Progenitor cell of endocrine pancreas (in vitro differentiated cells): ENCODE results near the gene FHOD3. TPM values are rescaled to one million over a fixed set of nuclear protein-coding genes. Genes with fewer than 3 reads are reported as not detected.

Experiments used
- DNase-seq: peaks from one replicate; pipeline ENCODE4 v3.0.0; 2021; ENCODE audit warnings: low spot score; ENCODE audit not compliant: unreplicated experiment
- H3K27ac Mint-ChIP-seq: 2 replicates; pipeline ENCODE4 v1.8.0; 2021; ENCODE audit warnings: mild to moderate bottlenecking, moderate library complexity, mixed read lengths
- H3K27me3 Mint-ChIP-seq: 2 replicates; pipeline ENCODE4 v1.8.0; 2021; ENCODE audit warnings: mixed read lengths
- H3K36me3 Mint-ChIP-seq: 2 replicates; pipeline ENCODE4 v1.8.0; 2022; ENCODE audit warnings: mixed read lengths; ENCODE audit not compliant: insufficient read depth
- H3K4me1 Mint-ChIP-seq: 2 replicates; pipeline ENCODE4 v1.8.0; 2021; ENCODE audit warnings: low read depth, mixed read lengths
- H3K4me3 Mint-ChIP-seq: 2 replicates; pipeline ENCODE4 v1.8.0; 2021; ENCODE audit warnings: low read depth, mild to moderate bottlenecking, moderate library complexity, mixed read lengths
- H3K9me3 Mint-ChIP-seq: 2 replicates; pipeline ENCODE4 v1.8.0; 2021; ENCODE audit warnings: low read depth, mixed read lengths
- CTCF ChIP-seq: fragments of 200-600 bp; sonication (generic); IDR thresholded peaks from one replicate; pipeline ENCODE4 v1.5.0; 2021; ENCODE audit warnings: antibody characterized with exemption, mild to moderate bottlenecking; ENCODE audit not compliant: unreplicated experiment
- total RNA-seq: library from RNA; stranded (reverse); gene quantifications from 2 replicates; pipeline ENCODE4 v1.2.1, GENCODE V29; 2021

The FHOD3 gene
- total RNA-seq, 1 donor from 2014 or later: 1.6 TPM

- no peak for DNase-seq
- Mint-ChIP-seq H3K27me3 (peaks cover 2% of the 10 kb centered on the region), H3K36me3 (no peaks in the 10 kb centered on the region), H3K4me1 (peaks cover 9% of the 10 kb centered on the region), H3K4me3 (no peak overlapping the region), H3K27ac (no peak overlapping the region), H3K9me3 (no peaks in the 10 kb centered on the region)
- no peak for TF ChIP-seq CTCF
These were observed 394.9 kb downstream of the FHOD3 start for GRCh38 chr18:36692371-36692770.

DNA sequence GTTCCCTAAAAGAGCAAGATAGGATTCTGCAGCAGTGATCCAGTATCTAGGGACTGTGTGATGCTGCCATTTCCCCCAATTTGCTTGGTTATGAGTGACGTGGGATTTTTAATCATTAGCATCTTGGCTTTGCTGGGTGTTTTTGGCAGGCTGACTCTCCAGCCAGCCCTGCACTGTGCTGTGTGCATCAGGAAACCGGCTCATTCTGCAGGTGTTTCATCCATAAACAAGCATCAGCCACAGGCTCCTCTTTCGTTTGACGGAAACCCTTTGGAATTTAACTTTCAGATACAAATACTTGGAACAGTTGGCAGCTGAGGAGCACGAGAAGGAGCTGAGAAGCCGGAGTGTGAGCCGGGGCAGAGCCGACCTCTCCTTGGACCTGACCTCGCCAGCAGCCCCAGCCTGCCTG is 395.4 kb downstream of the FHOD3 start:
- TF ChIP-seq CTCF: no peak
- H3K36me3 Mint-ChIP-seq: no peaks in the 10 kb centered on the region

DNA sequence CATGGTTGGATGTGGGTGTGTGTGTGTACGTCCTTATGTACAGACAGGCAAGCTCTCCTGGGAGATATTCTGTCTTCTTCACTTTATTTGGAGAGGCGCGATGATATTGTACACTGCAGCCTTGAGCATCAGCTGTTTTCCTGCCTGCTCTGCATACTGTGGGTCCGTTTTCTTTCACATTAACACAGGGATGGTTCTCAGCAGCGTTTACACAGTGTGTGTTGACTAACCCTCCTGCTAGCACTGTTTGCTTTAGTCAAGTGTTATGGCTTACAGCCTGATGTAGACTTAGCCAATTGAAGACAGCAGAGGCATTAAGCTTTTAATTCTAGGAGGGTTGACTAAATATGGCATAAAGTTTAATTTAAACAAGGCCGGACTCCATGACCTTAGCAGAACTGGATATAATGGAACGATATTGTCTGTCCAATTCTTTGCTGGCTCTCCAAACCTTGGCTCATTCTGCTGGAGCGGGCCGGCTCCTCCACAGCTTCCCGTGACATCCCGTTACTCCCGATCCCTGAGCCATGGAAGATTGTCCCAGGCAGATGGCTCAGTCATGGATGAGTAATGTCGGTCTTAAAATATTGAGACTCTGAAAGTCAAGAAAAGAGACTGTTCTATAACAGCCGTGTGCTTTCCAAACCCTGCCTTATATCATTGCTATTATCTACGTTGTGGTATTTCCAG is 396.6 kb downstream of the FHOD3 start:
- no peaks in the 10 kb centered on the region for H3K9me3 Mint-ChIP-seq
- H3K27me3 Mint-ChIP-seq: peaks cover 2% of the 10 kb centered on the region
- peaks cover 9% of the 10 kb centered on the region for H3K4me1 Mint-ChIP-seq
- H3K27ac Mint-ChIP-seq: peak overlapping the region; percentile 26
- no peak overlapping the region for H3K4me3 Mint-ChIP-seq
- TF ChIP-seq CTCF: no peak
- no peak for DNase-seq
- H3K36me3 Mint-ChIP-seq: no peaks in the 10 kb centered on the region

More for the DNA sequence above, 395.4 kb downstream of the FHOD3 start:
- no peaks in the 10 kb centered on the region for H3K9me3 Mint-ChIP-seq
- H3K4me1 Mint-ChIP-seq: peaks cover 9% of the 10 kb centered on the region
- H3K27me3 Mint-ChIP-seq: peaks cover 2% of the 10 kb centered on the region
- H3K27ac Mint-ChIP-seq: no peak overlapping the region
- no peak for DNase-seq
- H3K4me3 Mint-ChIP-seq: no peak overlapping the region

GRCh38 chr18:36695806-36696205 is 398.3 kb downstream of the FHOD3 start:
- no peak overlapping the region for H3K4me3 Mint-ChIP-seq
- peaks cover 9% of the 10 kb centered on the region for H3K4me1 Mint-ChIP-seq
- DNase-seq: no peak
- TF ChIP-seq CTCF: no peak
- no peaks in the 10 kb centered on the region for H3K9me3 Mint-ChIP-seq
- peaks cover 2% of the 10 kb centered on the region for H3K27me3 Mint-ChIP-seq
- no peak overlapping the region for H3K27ac Mint-ChIP-seq
- H3K36me3 Mint-ChIP-seq: no peaks in the 10 kb centered on the region

DNA sequence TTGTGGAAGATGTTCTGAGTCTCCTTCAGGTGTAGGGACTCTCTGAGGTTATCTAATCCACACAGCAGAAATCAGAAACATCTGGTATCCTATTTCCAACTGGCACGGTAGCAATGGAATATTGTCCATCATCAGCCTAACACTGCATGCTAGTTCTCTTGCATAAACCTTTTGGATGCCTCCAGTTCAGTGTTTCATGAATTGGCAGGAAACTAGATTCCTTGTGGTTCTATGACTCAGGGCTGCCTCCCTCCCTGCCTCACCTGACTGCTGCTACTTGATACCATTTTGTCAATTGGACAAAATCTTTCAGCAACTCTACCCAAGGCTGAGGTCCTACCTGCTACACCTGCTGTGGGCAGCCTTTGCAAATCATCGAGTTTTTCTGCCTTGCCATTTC is 400.4 kb downstream of the FHOD3 start:
- peaks cover 4% of the 10 kb centered on the region for H3K27me3 Mint-ChIP-seq
- no peaks in the 10 kb centered on the region for H3K36me3 Mint-ChIP-seq
- TF ChIP-seq CTCF: no peak
- no peak overlapping the region for H3K27ac Mint-ChIP-seq
- H3K9me3 Mint-ChIP-seq: no peaks in the 10 kb centered on the region
- no peak overlapping the region for H3K4me3 Mint-ChIP-seq
- DNase-seq: no peak
- peaks cover 9% of the 10 kb centered on the region for H3K4me1 Mint-ChIP-seq
